CD4-positive, CD25-positive, alpha-beta regulatory T cell (primary cell): ENCODE data around the gene GLYR1. TPM values are rescaled to one million over a fixed set of nuclear protein-coding genes. Genes with fewer than 3 reads are reported as not detected.

Experiments used
- ATAC-seq, 2 donors: fragments of 150-1000 bp; cut with Tn5 transposase; one replicate each; pipeline ENCODE4 v1.10.0; 2021; ENCODE audit warnings: low read depth in 2 of 2, moderate number of reproducible peaks in 2 of 2, moderate library complexity in 1 of 2
- DNase-seq, 3 donors: peaks; one replicate each; pipeline versions ENCODE4 v3.0.0 to v3.0.0-alpha.2; 2012 to 2022; ENCODE audit warnings: mixed read lengths in 1 of 3
- H3K27ac ChIP-seq: one replicate; pipeline ENCODE4 v1.7.0; 2013; ENCODE audit warnings: mild to moderate bottlenecking, low read length; ENCODE audit not compliant: insufficient read depth, poor library complexity, severe bottlenecking
- H3K27me3 ChIP-seq: one replicate; pipeline ENCODE4 v1.7.0; 2013; ENCODE audit warnings: low read length; ENCODE audit not compliant: control insufficient read depth, insufficient read depth
- H3K36me3 ChIP-seq: one replicate; pipeline ENCODE4 v1.7.0; 2013; ENCODE audit warnings: mild to moderate bottlenecking, low read length, moderate library complexity; ENCODE audit not compliant: control insufficient read depth, insufficient read depth
- H3K4me1 ChIP-seq: 2 replicates; pipeline ENCODE4 v1.7.0; 2013; ENCODE audit warnings: mild to moderate bottlenecking, low read length; ENCODE audit not compliant: insufficient read depth, control insufficient read depth, poor library complexity, severe bottlenecking
- H3K4me3 ChIP-seq: one replicate; pipeline ENCODE4 v1.7.0; 2013; ENCODE audit warnings: low read depth, mild to moderate bottlenecking, low read length, moderate library complexity
- H3K9me3 ChIP-seq, 2 experiments: 1 replicate in 1 of 2; 2 replicates in 1 of 2; pipeline ENCODE4 v1.7.0; 2013; ENCODE audit warnings: low read length in 2 of 2, mild to moderate bottlenecking in 1 of 2, moderate library complexity in 1 of 2; ENCODE audit not compliant: control insufficient read depth in 2 of 2
- H3K27ac Mint-ChIP-seq, 3 donors: one replicate each; pipeline ENCODE4 v1.8.0; 2020 to 2022; ENCODE audit warnings: mild to moderate bottlenecking in 3 of 3, mixed read lengths in 3 of 3, moderate library complexity in 2 of 3
- H3K27me3 Mint-ChIP-seq: one replicate; pipeline ENCODE4 v1.8.0; 2022; ENCODE audit warnings: mild to moderate bottlenecking, mixed read lengths
- H3K36me3 Mint-ChIP-seq: one replicate; pipeline ENCODE4 v1.8.0; 2020; ENCODE audit warnings: mixed read lengths
- H3K4me1 Mint-ChIP-seq, 4 donors: one replicate each; pipeline ENCODE4 v1.8.0; 2020 to 2022; ENCODE audit warnings: mixed read lengths in 4 of 4, mild to moderate bottlenecking in 1 of 4
- H3K4me3 Mint-ChIP-seq, 4 donors: one replicate each; pipeline ENCODE4 v1.8.0; 2020 to 2022; ENCODE audit warnings: mild to moderate bottlenecking in 4 of 4, mixed read lengths in 4 of 4, moderate library complexity in 3 of 4
- H3K9me3 Mint-ChIP-seq, 7 donors: one replicate each; pipeline ENCODE4 v1.8.0; 2020 to 2022; ENCODE audit warnings: mixed read lengths in 7 of 7, mild to moderate bottlenecking in 3 of 7, moderate library complexity in 2 of 7
- polyA plus RNA-seq, 4 donors: library from polyadenylated mRNA; unstranded; fragments of 300-500 nt; fragmentation: Illumina TruSeq; gene quantifications; one replicate each; pipeline ENCODE4 v1.2.3, GENCODE V29; 2021
- total RNA-seq: library from RNA; stranded (reverse); gene quantifications from one replicate; pipeline ENCODE4 v1.2.3, GENCODE V29; 2022

Gene GLYR1
- total and polyA plus RNA-seq, 5 donors from 2014 or later: 29.4 to 114 (median 35.7) TPM

- H3K27ac Mint-ChIP-seq: peak overlapping the region; percentile 46 to 95 (median 91)
- H3K4me3 ChIP-seq: peak overlapping the region; percentile 96
- no peaks in the 10 kb centered on the region for H3K9me3 Mint-ChIP-seq
Observed at GRCh38 chr16:4768549-4769305, 78.4 kb downstream of the GLYR1 start.

GRCh38 chr16:4767872-4768548 is 79.1 kb downstream of the GLYR1 start:
- Histone ChIP-seq H3K4me1 (peaks cover 28% of the 10 kb centered on the region), H3K27me3 (no peaks in the 10 kb centered on the region), H3K27ac (peak overlapping the region; percentile 74), H3K9me3 (no peaks in the 10 kb centered on the region), H3K36me3 (peaks cover 9% of the 10 kb centered on the region), H3K4me3 (peak overlapping the region; percentile 96)
- DNase-seq (no peak), ATAC-seq (no peak)
- H3K36me3 Mint-ChIP-seq: peaks cover 5% of the 10 kb centered on the region
- peaks cover 11 to 49% (median 25%) of the 10 kb centered on the region in 4 donors for H3K4me1 Mint-ChIP-seq
- H3K9me3 Mint-ChIP-seq: no peaks in the 10 kb centered on the region
- H3K27me3 Mint-ChIP-seq: no peaks in the 10 kb centered on the region
- peak overlapping the region; percentile 93 to 98 (median 96) for H3K4me3 Mint-ChIP-seq
- peak overlapping the region; percentile 38 to 95 (median 91) for H3K27ac Mint-ChIP-seq

More at GRCh38 chr16:4768549-4769305, 78.4 kb downstream of the GLYR1 start:
- Histone ChIP-seq H3K36me3 (peaks cover 3% of the 10 kb centered on the region), H3K9me3 (no peaks in the 10 kb centered on the region), H3K27me3 (no peaks in the 10 kb centered on the region), H3K27ac (peak overlapping the region; percentile 74), H3K4me1 (peaks cover 28% of the 10 kb centered on the region)
- peak overlapping the region; percentile 93 to 98 (median 96) for H3K4me3 Mint-ChIP-seq
- peaks cover 4% of the 10 kb centered on the region for H3K36me3 Mint-ChIP-seq
- peak; percentile 37 to 51 for ATAC-seq
- no peaks in the 10 kb centered on the region for H3K27me3 Mint-ChIP-seq
- peak; percentile 71 to 95 (median 80) for DNase-seq
- H3K4me1 Mint-ChIP-seq: peaks cover 11 to 44% (median 25%) of the 10 kb centered on the region in 4 donors

- Mint-ChIP-seq H3K27ac (peak within 1 kb of the TSS; percentile 95), H3K4me1 (peaks cover 11 to 49% (median 25%) of the 10 kb centered on the region in 4 donors), H3K27me3 (no peaks in the 10 kb centered on the region), H3K9me3 (peaks cover 0 to 2% (median 0%) of the 10 kb centered on the region in 7 donors), H3K36me3 (peaks cover 5% of the 10 kb centered on the region), H3K4me3 (peak within 1 kb of the TSS; percentile 94 to 98 (median 96))
- Histone ChIP-seq H3K4me1 (peaks cover 28% of the 10 kb centered on the region), H3K27me3 (no peaks in the 10 kb centered on the region), H3K4me3 (peak within 1 kb of the TSS; percentile 96), H3K36me3 (peaks cover 12% of the 10 kb centered on the region), H3K27ac (peak within 1 kb of the TSS; percentile 74), H3K9me3 (no peaks in the 10 kb centered on the region)
- ATAC-seq (peak; percentile 98 to 99), DNase-seq (peak; percentile 91 to 96 (median 93))
Observed at GRCh38 chr16:4766875-4767628, 80.0 kb downstream of the GLYR1 start, which contains the start of gene ZNF500. TSS of gene ZNF500 (minus strand) at chr16:4767162. CDS start at chr16:4765978, 1,184 bp downstream.

GRCh38 chr16:4765511-4766474 is 81.3 kb downstream of the GLYR1 start:
- peaks cover 5% of the 10 kb centered on the region for H3K36me3 Mint-ChIP-seq

GRCh38 chr16:4763791-4764190 is 83.3 kb downstream of the GLYR1 start:
- no peak overlapping the region for H3K27ac ChIP-seq
- Mint-ChIP-seq H3K27ac (no peak overlapping the region), H3K27me3 (peaks cover 1% of the 10 kb centered on the region), H3K9me3 (peaks cover 0 to 2% (median 0%) of the 10 kb centered on the region in 7 donors), H3K36me3 (peaks cover 11% of the 10 kb centered on the region), H3K4me1 (peaks cover 7 to 42% (median 22%) of the 10 kb centered on the region in 4 donors), H3K4me3 (peak overlapping the region in 2 of 4 donors; percentile 41 to 80)
- ATAC-seq (no peak), DNase-seq (no peak)
- H3K27me3 ChIP-seq: no peaks in the 10 kb centered on the region
- no peaks in the 10 kb centered on the region for H3K9me3 ChIP-seq
- H3K36me3 ChIP-seq: peaks cover 38% of the 10 kb centered on the region
- H3K4me3 ChIP-seq: no peak overlapping the region
- peaks cover 27% of the 10 kb centered on the region for H3K4me1 ChIP-seq

More at GRCh38 chr16:4765511-4766474, 81.3 kb downstream of the GLYR1 start:
- Histone ChIP-seq H3K4me1 (peaks cover 28% of the 10 kb centered on the region), H3K36me3 (peaks cover 19% of the 10 kb centered on the region), H3K9me3 (no peaks in the 10 kb centered on the region), H3K27ac (peak overlapping the region; percentile 57), H3K4me3 (peak overlapping the region; percentile 74), H3K27me3 (no peaks in the 10 kb centered on the region)
- peak overlapping the region; percentile 95 for H3K27ac Mint-ChIP-seq
- peaks cover 11 to 49% (median 25%) of the 10 kb centered on the region in 4 donors for H3K4me1 Mint-ChIP-seq
- DNase-seq: no peak
- no peak for ATAC-seq
- H3K27me3 Mint-ChIP-seq: no peaks in the 10 kb centered on the region
- H3K9me3 Mint-ChIP-seq: peaks cover 0 to 2% (median 0%) of the 10 kb centered on the region in 7 donors
- H3K4me3 Mint-ChIP-seq: peak overlapping the region; percentile 88 to 97 (median 92)

- Mint-ChIP-seq H3K4me1 (peaks cover 0 to 29% (median 13%) of the 10 kb centered on the region in 4 donors), H3K27me3 (peaks cover 5% of the 10 kb centered on the region), H3K9me3 (peaks cover 0 to 2% (median 0%) of the 10 kb centered on the region in 7 donors), H3K27ac (no peak overlapping the region), H3K4me3 (peak overlapping the region in 1 of 4 donors; percentile 41), H3K36me3 (peaks cover 16% of the 10 kb centered on the region)
- Histone ChIP-seq H3K9me3 (no peaks in the 10 kb centered on the region), H3K4me3 (no peak overlapping the region), H3K27me3 (no peaks in the 10 kb centered on the region), H3K27ac (no peak overlapping the region), H3K4me1 (peaks cover 12% of the 10 kb centered on the region), H3K36me3 (peaks cover 47% of the 10 kb centered on the region)
- no peak for ATAC-seq
- no peak for DNase-seq
Observed at GRCh38 chr16:4762205-4762604, 84.9 kb downstream of the GLYR1 start.
